Kidney capillary endothelial cell (primary cell): ENCODE data around the gene SEC14L5.
"Not testable (repeated sequence)": the region's sequence is repeated elsewhere in the genome, so short reads cannot be mapped to it uniquely, and the experiment has no call there.

Experiments
- DNase-seq: peaks from one replicate; pipeline ENCODE4 v3.0.0-alpha.2; 2018; ENCODE audit warnings: low spot score

Gene SEC14L5

GRCh38 chr16:5041600-5042133 lies 83.5 kb downstream of the SEC14L5 start:
- no peak for DNase-seq

- DNase-seq, result no peak
These were observed 84.5 kb downstream of the SEC14L5 start for GRCh38 chr16:5042574-5043171.

- DNase-seq, result no peak
These were observed 85.9 kb downstream of the SEC14L5 start for GRCh38 chr16:5044011-5044540.

GRCh38 chr16:5044581-5044980 lies 86.5 kb downstream of the SEC14L5 start:
- DNase-seq, result not testable (repeated sequence)

GRCh38 chr16:5045499-5046115 lies 87.5 kb downstream of the SEC14L5 start:
- no peak for DNase-seq

GRCh38 chr16:5046914-5047313 lies 88.8 kb downstream of the SEC14L5 start:
- no peak for DNase-seq

GRCh38 chr16:5054876-5055865 lies 97.0 kb downstream of the SEC14L5 start:
- no peak for DNase-seq

GRCh38 chr16:5056352-5056751 lies 98.2 kb downstream of the SEC14L5 start:
- DNase-seq, result peak; percentile 20

GRCh38 chr16:5058476-5058875 lies 100.3 kb downstream of the SEC14L5 start:
- peak; percentile 82 for DNase-seq

- no peak for DNase-seq
These were observed 101.4 kb downstream of the SEC14L5 start for GRCh38 chr16:5059386-5060072.

- no peak for DNase-seq
These were observed 102.0 kb downstream of the SEC14L5 start for GRCh38 chr16:5060073-5060641.

- no peak for DNase-seq
These were observed 103.9 kb downstream of the SEC14L5 start for GRCh38 chr16:5062051-5062450.

- peak; percentile 16 for DNase-seq
These were observed 104.9 kb downstream of the SEC14L5 start for GRCh38 chr16:5062790-5063765.

GRCh38 chr16:5064915-5065314 lies 106.8 kb downstream of the SEC14L5 start:
- no peak for DNase-seq

- DNase-seq, result no peak
These were observed 107.2 kb downstream of the SEC14L5 start for GRCh38 chr16:5065326-5065725.

- DNase-seq, result no peak
These were observed 107.7 kb downstream of the SEC14L5 start, which contains the start of gene C16orf89 for GRCh38 chr16:5065813-5066212. TSS of gene C16orf89 (minus strand) at chr16:5065956. CDS start at chr16:5065908, 48 bp downstream.

GRCh38 chr16:5066511-5066910 lies 108.4 kb downstream of the SEC14L5 start:
- DNase-seq, result no peak
